B cell (primary cell): Measurements from ENCODE around the gene YY1.

Source experiments
- EZH2 ChIP-seq: IDR thresholded peaks from 2 replicates; pipeline ENCODE4 v1.6.1; 2012; ENCODE audit warnings: borderline replicate concordance, low read depth, mild to moderate bottlenecking, moderate library complexity, low read length; ENCODE audit not compliant: insufficient read depth, poor library complexity, severe bottlenecking
- TF ChIP-seq, protein P1 (sequence below): fragments of 200-600 bp; IDR thresholded peaks from one replicate; pipeline ENCODE4 v1.8.0; 2022; ENCODE audit warnings: antibody characterized with exemption, mild to moderate bottlenecking

GRCh38 chr14:100312877-100313400, 74.0 kb downstream of the YY1 start:
- TF ChIP-seq, protein P1, sequence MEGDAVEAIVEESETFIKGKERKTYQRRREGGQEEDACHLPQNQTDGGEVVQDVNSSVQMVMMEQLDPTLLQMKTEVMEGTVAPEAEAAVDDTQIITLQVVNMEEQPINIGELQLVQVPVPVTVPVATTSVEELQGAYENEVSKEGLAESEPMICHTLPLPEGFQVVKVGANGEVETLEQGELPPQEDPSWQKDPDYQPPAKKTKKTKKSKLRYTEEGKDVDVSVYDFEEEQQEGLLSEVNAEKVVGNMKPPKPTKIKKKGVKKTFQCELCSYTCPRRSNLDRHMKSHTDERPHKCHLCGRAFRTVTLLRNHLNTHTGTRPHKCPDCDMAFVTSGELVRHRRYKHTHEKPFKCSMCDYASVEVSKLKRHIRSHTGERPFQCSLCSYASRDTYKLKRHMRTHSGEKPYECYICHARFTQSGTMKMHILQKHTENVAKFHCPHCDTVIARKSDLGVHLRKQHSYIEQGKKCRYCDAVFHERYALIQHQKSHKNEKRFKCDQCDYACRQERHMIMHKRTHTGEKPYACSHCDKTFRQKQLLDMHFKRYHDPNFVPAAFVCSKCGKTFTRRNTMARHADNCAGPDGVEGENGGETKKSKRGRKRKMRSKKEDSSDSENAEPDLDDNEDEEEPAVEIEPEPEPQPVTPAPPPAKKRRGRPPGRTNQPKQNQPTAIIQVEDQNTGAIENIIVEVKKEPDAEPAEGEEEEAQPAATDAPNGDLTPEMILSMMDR: no peak
- TF ChIP-seq EZH2: no peak
